Lung (tissue), 12 donors: ENCODE measurements around the gene EPG5. TPM values are rescaled to one million over a fixed set of nuclear protein-coding genes. Genes with fewer than 3 reads are reported as not detected.

Experiments
- ATAC-seq: fragments of 200-7000 bp; cut with Tn5 transposase; one replicate; pipeline ENCODE4 v1.9.1; 2020; ENCODE audit warnings: moderate number of reproducible peaks; ENCODE audit not compliant: insufficient read depth, low FRiP score
- DNase-seq, 3 donors: peaks; one replicate each; pipeline ENCODE4 v3.0.0-alpha.2; 2013 to 2017
- H3K27ac ChIP-seq, 2 donors: one replicate each; pipeline ENCODE4 v1.5.1; 2013; ENCODE audit warnings: mild to moderate bottlenecking in 2 of 2, moderate library complexity in 2 of 2, control low read depth in 1 of 2, inconsistent platforms in 1 of 2, low read depth in 1 of 2, low read length in 1 of 2
- H3K27me3 ChIP-seq, 3 donors: one replicate each; pipeline ENCODE4 v1.5.1; 2013; ENCODE audit warnings: low read length in 2 of 3; ENCODE audit not compliant: control insufficient read depth in 3 of 3, insufficient read depth in 3 of 3
- H3K36me3 ChIP-seq, 4 donors: one replicate each; pipeline ENCODE4 v1.5.1; 2013; ENCODE audit warnings: low read length in 4 of 4, mild to moderate bottlenecking in 1 of 4, moderate library complexity in 1 of 4; ENCODE audit not compliant: control insufficient read depth in 4 of 4, insufficient read depth in 4 of 4
- H3K4me1 ChIP-seq, 5 donors: one replicate each; pipeline ENCODE4 v1.5.1; 2013; ENCODE audit warnings: low read length in 5 of 5, mild to moderate bottlenecking in 2 of 5, moderate library complexity in 1 of 5; ENCODE audit not compliant: control insufficient read depth in 5 of 5, insufficient read depth in 5 of 5
- H3K4me3 ChIP-seq: one replicate; pipeline ENCODE4 v1.5.1; 2013; ENCODE audit warnings: mild to moderate bottlenecking, control low read depth, moderate library complexity
- H3K9ac ChIP-seq, 2 donors: one replicate each; pipeline ENCODE4 v1.5.1; 2013; ENCODE audit warnings: low read length in 2 of 2, control low read depth in 1 of 2; ENCODE audit not compliant: insufficient read depth in 1 of 2
- H3K9me3 ChIP-seq, 4 donors: one replicate each; pipeline ENCODE4 v1.5.1; 2013; ENCODE audit warnings: low read length in 3 of 4, mild to moderate bottlenecking in 1 of 4, moderate library complexity in 1 of 4; ENCODE audit not compliant: control insufficient read depth in 4 of 4, insufficient read depth in 3 of 4
- CTCF ChIP-seq: IDR thresholded peaks from 2 replicates; pipeline ENCODE4 v1.5.1; 2012; ENCODE audit warnings: mild to moderate bottlenecking; ENCODE audit errors: control extremely low read depth, extremely low read depth
- WGBS, 2 donors: extraction: QIAGEN DNeasy Blood & Tissue Kit; methylation state at CpG; one replicate each; pipeline ENCODE4 v1.1.7; 2013; 5-methylcytosine and 5-hydroxymethylcytosine counted together
- polyA plus RNA-seq, 2 donors: library from polyadenylated mRNA; stranded (reverse); fragments of 200-250 nt; gene quantifications; one replicate each; pipeline ENCODE4 v1.2.1, GENCODE V29; 2013
- total RNA-seq, 2 donors: library from RNA; depleted of rRNA in 1 of 2; stranded (reverse); fragments of >200 nt in 1 of 2; gene quantifications; one replicate each; pipeline ENCODE4 v1.2.1, GENCODE V29; 2014 to 2021
- donor health status: control.
- donor health status: control.
- donor health status: Bipolar disorder and iron deficiency.
- donor health status: healthy.
- donor health status: DM: yes; HTN: yes; CAD: no.

EPG5 gene
- total and polyA plus RNA-seq, 4 donors: 7.0 to 64.5 (median 20.9) TPM

- ATAC-seq: no peak
- no peak overlapping the region for H3K9ac ChIP-seq
- no peaks in the 10 kb centered on the region for H3K4me1 ChIP-seq
- peak overlapping the region in 1 of 2 donors; percentile 77 for H3K27ac ChIP-seq
- no peaks in the 10 kb centered on the region for H3K27me3 ChIP-seq
- DNase-seq: no peak
- 90 to 92% methylated on average over 4 of the region's 4 CpGs for WGBS, 2 donors
- no peaks in the 10 kb centered on the region for H3K9me3 ChIP-seq
- no peak overlapping the region for H3K4me3 ChIP-seq
- no peak for TF ChIP-seq CTCF
- peaks cover 0 to 4% (median 0%) of the 10 kb centered on the region in 4 donors for H3K36me3 ChIP-seq
These were observed 42.9 kb upstream of the EPG5 start for GRCh38 chr18:46010050-46010449.

GRCh38 chr18:46009125-46009840 is 42.2 kb upstream of the EPG5 start:
- no peaks in the 10 kb centered on the region for H3K9me3 ChIP-seq
- TF ChIP-seq CTCF: no peak
- no peaks in the 10 kb centered on the region for H3K27me3 ChIP-seq
- DNase-seq: no peak
- H3K4me1 ChIP-seq: no peaks in the 10 kb centered on the region
- peak overlapping the region in 1 of 2 donors; percentile 77 for H3K27ac ChIP-seq
- peaks cover 0 to 3% (median 0%) of the 10 kb centered on the region in 4 donors for H3K36me3 ChIP-seq
- H3K4me3 ChIP-seq: no peak overlapping the region
- no peak for ATAC-seq
- no peak overlapping the region for H3K9ac ChIP-seq
- 57 to 77% methylated on average over 5 of the region's 5 CpGs for WGBS, 2 donors

GRCh38 chr18:46008531-46008930 is 41.4 kb upstream of the EPG5 start:
- no peak for TF ChIP-seq CTCF
- Histone ChIP-seq H3K4me3 (no peak overlapping the region), H3K9ac (no peak overlapping the region), H3K4me1 (no peaks in the 10 kb centered on the region), H3K36me3 (peaks cover 0 to 3% (median 0%) of the 10 kb centered on the region in 4 donors), H3K27me3 (no peaks in the 10 kb centered on the region), H3K27ac (peak overlapping the region in 1 of 2 donors; percentile 13), H3K9me3 (no peaks in the 10 kb centered on the region)
- ATAC-seq: no peak
- WGBS, 2 donors: 79 to 85% methylated on average over 8 of the region's 8 CpGs
- DNase-seq: no peak
